NT2/D1 (cell line): ENCODE data around the gene CACNA1S.

Experiments used
- DNase-seq: peaks from one replicate; pipeline ENCODE4 v3.0.0-alpha.2; 2011; ENCODE audit warnings: low read depth, low spot score
- H3K27me3 ChIP-seq: 2 replicates; pipeline ENCODE4 v1.6.0; 2011; ENCODE audit warnings: mild to moderate bottlenecking; ENCODE audit not compliant: insufficient read length, insufficient read depth
- H3K36me3 ChIP-seq: 2 replicates; pipeline ENCODE4 v1.6.1; 2011; ENCODE audit warnings: mild to moderate bottlenecking, low read length, mixed read lengths; ENCODE audit not compliant: insufficient read depth, insufficient read length
- H3K4me1 ChIP-seq: 2 replicates; pipeline ENCODE4 v1.5.1; 2011; ENCODE audit not compliant: insufficient read depth, insufficient read length
- H3K4me3 ChIP-seq: 2 replicates; pipeline ENCODE4 v1.5.1; 2011; ENCODE audit warnings: low read depth; ENCODE audit not compliant: insufficient read length
- H3K9ac ChIP-seq: 2 replicates; pipeline ENCODE4 v1.6.0; 2011; ENCODE audit warnings: low read depth; ENCODE audit not compliant: insufficient read length
- H3K9me3 ChIP-seq: 2 replicates; pipeline ENCODE4 v1.5.1; 2011; ENCODE audit warnings: mild to moderate bottlenecking, low read length; ENCODE audit not compliant: insufficient read depth
- SUZ12 ChIP-seq: IDR thresholded peaks from 2 replicates; pipeline ENCODE4 v1.6.1; 2011; ENCODE audit not compliant: insufficient read length, insufficient read depth; ENCODE audit errors: extremely low read depth
- YY1 ChIP-seq: IDR thresholded peaks from 2 replicates; pipeline ENCODE4 v1.6.1; 2011; ENCODE audit not compliant: insufficient read length, insufficient read depth
- ZNF274 ChIP-seq: IDR thresholded peaks from 2 replicates; pipeline ENCODE4 v1.6.1; 2011; ENCODE audit warnings: mild to moderate bottlenecking, low read depth, low read length

CACNA1S gene

DNA sequence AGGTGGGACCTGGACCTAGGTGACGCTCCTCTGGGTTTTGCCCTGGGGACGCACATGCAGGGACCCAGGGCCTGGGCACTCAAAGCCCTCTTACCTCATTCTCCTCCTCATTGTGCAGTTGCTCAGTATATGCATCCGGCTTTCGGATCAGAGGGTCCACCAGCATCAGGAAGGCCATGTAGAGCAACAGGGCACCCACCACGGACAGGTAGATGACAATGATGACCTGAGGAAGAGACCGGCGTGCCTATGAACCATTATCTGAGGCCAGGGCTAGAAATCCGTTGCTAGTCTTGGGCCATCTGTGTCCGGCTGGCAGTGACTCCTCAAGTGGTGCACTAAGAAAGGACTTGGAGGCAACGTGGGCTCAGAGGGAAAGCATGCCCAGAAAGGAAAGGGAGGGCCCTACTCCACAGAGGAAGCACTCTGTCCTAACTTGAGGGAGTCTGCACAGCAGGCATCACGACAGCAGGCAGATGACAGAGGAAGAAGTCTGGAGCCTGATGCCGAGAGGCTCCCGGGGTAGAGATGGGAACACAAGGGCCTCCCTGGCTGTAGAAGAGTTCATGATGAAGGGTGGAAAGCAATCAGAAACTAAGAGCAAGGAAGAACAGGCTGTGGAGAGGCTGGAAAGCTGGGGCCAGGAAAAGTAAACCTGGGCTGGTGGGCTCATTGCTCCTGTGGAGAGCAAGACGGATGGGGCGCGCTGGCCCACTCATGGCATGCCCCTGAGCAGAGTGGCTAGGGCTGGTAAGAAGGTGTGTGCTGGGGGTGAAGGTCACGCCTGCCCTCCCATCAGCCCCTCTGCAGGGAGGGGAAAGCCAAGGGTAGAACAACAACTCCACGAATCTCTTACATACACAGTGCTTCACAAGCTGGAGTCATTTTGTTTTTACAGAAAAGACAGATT is 31.8 kb upstream of the CACNA1S start:
- Histone ChIP-seq H3K9ac (no peak overlapping the region), H3K36me3 (peaks cover 100% of the 10 kb centered on the region), H3K9me3 (no peaks in the 10 kb centered on the region), H3K4me3 (no peak overlapping the region), H3K27me3 (no peaks in the 10 kb centered on the region), H3K4me1 (no peaks in the 10 kb centered on the region)
- TF ChIP-seq YY1 (no peak), ZNF274 (no peak), SUZ12 (no peak)
- DNase-seq: no peak

GRCh38 chr1:201142849-201143725 is 30.9 kb upstream of the CACNA1S start:
- TF ChIP-seq YY1 (no peak), ZNF274 (no peak), SUZ12 (no peak)
- Histone ChIP-seq H3K36me3 (peaks cover 100% of the 10 kb centered on the region), H3K27me3 (no peaks in the 10 kb centered on the region), H3K4me1 (no peaks in the 10 kb centered on the region), H3K4me3 (no peak overlapping the region), H3K9ac (no peak overlapping the region), H3K9me3 (no peaks in the 10 kb centered on the region)
- no peak for DNase-seq

DNA sequence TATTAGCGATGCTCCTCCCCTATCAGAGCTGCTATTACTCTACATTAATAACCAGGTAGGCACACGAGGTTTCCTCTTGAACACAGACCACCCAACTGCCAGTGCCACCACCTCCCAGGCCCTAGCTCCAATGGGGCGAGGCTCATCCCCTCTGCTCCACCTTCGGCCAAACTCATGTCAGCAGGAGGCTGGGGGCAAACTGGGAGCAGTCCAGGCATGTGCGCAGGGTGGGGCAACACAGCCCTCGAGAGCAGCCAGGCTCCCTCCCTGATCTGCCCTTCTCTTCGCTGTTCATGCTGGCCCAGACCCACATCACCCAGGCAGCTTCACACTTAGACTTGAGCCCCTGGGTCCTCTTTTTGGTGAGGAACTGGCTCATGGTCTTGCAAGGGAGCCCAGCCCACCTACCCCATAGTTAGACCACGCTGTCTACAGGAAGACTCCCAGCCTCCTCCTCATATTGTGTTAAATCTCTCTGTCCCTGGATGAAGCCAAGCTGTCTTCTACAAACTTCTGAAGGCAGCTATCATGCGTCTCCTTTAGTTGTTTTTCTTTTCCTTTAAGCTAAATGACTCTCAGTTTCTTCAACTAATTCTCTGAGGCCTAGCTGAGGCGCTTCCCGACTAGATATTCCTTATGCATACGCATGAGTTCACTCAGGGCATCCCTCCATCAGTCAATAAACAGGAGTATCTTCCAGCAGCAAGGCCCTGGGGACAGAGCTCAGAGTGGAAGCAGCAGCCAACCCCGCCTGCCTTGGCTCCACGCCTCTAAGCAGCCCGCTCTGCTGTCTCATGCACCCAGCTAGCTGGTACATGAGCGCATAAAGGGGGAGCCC is 30.0 kb upstream of the CACNA1S start:
- DNase-seq: no peak
- Histone ChIP-seq H3K9me3 (no peaks in the 10 kb centered on the region), H3K27me3 (no peaks in the 10 kb centered on the region), H3K36me3 (peaks cover 97% of the 10 kb centered on the region), H3K4me1 (no peaks in the 10 kb centered on the region), H3K4me3 (no peak overlapping the region), H3K9ac (no peak overlapping the region)
- no peak for TF ChIP-seq YY1
- no peak for TF ChIP-seq ZNF274
- TF ChIP-seq SUZ12: no peak

GRCh38 chr1:201141418-201141817 is 29.2 kb upstream of the CACNA1S start:
- no peak for DNase-seq
- no peak for TF ChIP-seq SUZ12
- no peaks in the 10 kb centered on the region for H3K9me3 ChIP-seq
- peaks cover 2% of the 10 kb centered on the region for H3K4me1 ChIP-seq
- H3K4me3 ChIP-seq: no peak overlapping the region
- peaks cover 96% of the 10 kb centered on the region for H3K36me3 ChIP-seq
- H3K27me3 ChIP-seq: no peaks in the 10 kb centered on the region
- H3K9ac ChIP-seq: no peak overlapping the region

GRCh38 chr1:201140941-201141260 is 28.7 kb upstream of the CACNA1S start:
- Histone ChIP-seq H3K4me1 (peaks cover 2% of the 10 kb centered on the region), H3K9me3 (no peaks in the 10 kb centered on the region), H3K4me3 (no peak overlapping the region), H3K36me3 (peaks cover 96% of the 10 kb centered on the region), H3K27me3 (no peaks in the 10 kb centered on the region), H3K9ac (no peak overlapping the region)
- TF ChIP-seq ZNF274: no peak
- TF ChIP-seq SUZ12: no peak
- TF ChIP-seq YY1: no peak
- no peak for DNase-seq

DNA sequence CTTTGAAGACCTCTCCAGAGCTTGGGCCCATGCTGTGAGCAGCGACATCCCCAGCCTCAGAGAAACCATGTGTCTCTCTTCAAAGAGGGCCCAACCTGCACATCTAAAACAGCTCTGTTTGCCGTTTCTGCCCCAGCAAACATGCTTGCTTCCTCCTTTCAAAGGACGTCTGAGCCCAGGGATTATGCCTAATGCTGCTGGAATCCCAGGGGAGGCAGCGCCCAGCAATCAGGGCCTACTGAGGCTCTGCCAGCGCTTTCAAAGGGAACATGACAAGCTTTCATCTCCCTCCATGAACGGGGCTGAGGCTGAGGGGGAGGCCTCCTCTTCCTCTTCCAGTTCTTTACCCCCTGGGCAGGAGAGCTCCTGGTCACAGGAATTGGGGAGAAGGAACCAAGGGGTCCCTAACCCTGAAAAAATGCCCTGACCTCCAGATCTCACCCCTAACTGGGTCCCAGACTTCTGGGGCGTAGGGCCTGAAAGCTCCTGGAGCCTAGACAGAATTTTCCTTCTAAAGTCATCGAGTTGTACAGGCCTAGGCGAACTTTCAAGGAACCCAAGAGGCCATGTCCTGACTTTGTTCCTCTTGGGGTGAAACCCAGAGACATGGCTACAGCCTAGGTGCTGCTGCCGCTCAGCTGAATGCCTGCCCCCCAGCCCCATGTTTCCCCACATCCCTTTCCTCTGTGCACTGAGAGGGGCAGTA is 28.2 kb upstream of the CACNA1S start:
- Histone ChIP-seq H3K9ac (no peak overlapping the region), H3K36me3 (peaks cover 96% of the 10 kb centered on the region), H3K4me3 (no peak overlapping the region), H3K4me1 (peaks cover 2% of the 10 kb centered on the region), H3K27me3 (no peaks in the 10 kb centered on the region), H3K9me3 (no peaks in the 10 kb centered on the region)
- no peak for DNase-seq
- TF ChIP-seq SUZ12 (no peak), ZNF274 (no peak), YY1 (no peak)
